ENCODE measurements around the gene CHAT. TPM values are rescaled to one million over a fixed set of nuclear protein-coding genes. Genes with fewer than 3 reads are reported as not detected.

Gene CHAT
- polyA plus RNA-seq, 1 donor from 2014 or later: not detected

- no peak overlapping the region for H3K9ac ChIP-seq (ENCODE audit: low read length)
- H3K36me3 ChIP-seq (ENCODE audit: insufficient read depth, low read length): no peaks in the 10 kb centered on the region
- H3K9me2 ChIP-seq (ENCODE audit: insufficient read depth, low read length): no peaks in the 10 kb centered on the region
- no peak overlapping the region for H3K4me3 ChIP-seq (ENCODE audit: low read length)
- no peaks in the 10 kb centered on the region for H3F3A ChIP-seq (ENCODE audit: insufficient read depth, low read length, poor library complexity, severe bottlenecking)
- H3K79me2 ChIP-seq (replicated peaks; ENCODE audit: insufficient read depth, low read length): no peaks in the 10 kb centered on the region
- no peak for TF ChIP-seq POLR2AphosphoS5 (IDR thresholded peaks at IDR 0.05)
- TF ChIP-seq MXI1 (conservative IDR thresholded peaks at IDR 0.05; ENCODE audit: poor library complexity, severe bottlenecking): no peak
- no peak for TF ChIP-seq REST (IDR thresholded peaks at IDR 0.05; ENCODE audit: borderline replicate concordance)
- no peak for TF ChIP-seq CTCF (IDR thresholded peaks at IDR 0.05; ENCODE audit: poor library complexity, severe bottlenecking)
- TF ChIP-seq SMC3 (conservative IDR thresholded peaks at IDR 0.05; ENCODE audit: poor library complexity): no peak
- TF ChIP-seq EP300 (conservative IDR thresholded peaks at IDR 0.05; ENCODE audit: poor library complexity, severe bottlenecking): no peak
- no peak for TF ChIP-seq EZH2 (IDR thresholded peaks at IDR 0.05; ENCODE audit: borderline replicate concordance, insufficient read depth, low read length, poor library complexity, severe bottlenecking)
- TF ChIP-seq TAF1 (IDR thresholded peaks at IDR 0.05; ENCODE audit: low read depth): no peak
- H3K27ac ChIP-seq (ENCODE audit: low read length): no peak overlapping the region
- no peak overlapping the region for H2AFZ ChIP-seq (ENCODE audit: low read depth, low read length)
- no peaks in the 10 kb centered on the region for H4K20me1 ChIP-seq (ENCODE audit: insufficient read depth)
- H3K27me3 ChIP-seq (ENCODE audit: insufficient read depth, low read depth, low read length): peaks cover 4% of the 10 kb centered on the region
- no peaks in the 10 kb centered on the region for H3K9me3 ChIP-seq (ENCODE audit: low read length)
- H3K4me2 ChIP-seq (ENCODE audit: low read length): no peak overlapping the region
Observed at GRCh38 chr10:49696311-49696710, 82.5 kb downstream of the CHAT start.

- H4K20me1 ChIP-seq (ENCODE audit: insufficient read depth): no peaks in the 10 kb centered on the region
- no peak for TF ChIP-seq SMC3 (conservative IDR thresholded peaks at IDR 0.05; ENCODE audit: poor library complexity)
- no peak for TF ChIP-seq MXI1 (conservative IDR thresholded peaks at IDR 0.05; ENCODE audit: poor library complexity, severe bottlenecking)
- TF ChIP-seq RAD21 (conservative IDR thresholded peaks at IDR 0.05): no peak
- no peak for TF ChIP-seq EP300 (conservative IDR thresholded peaks at IDR 0.05; ENCODE audit: poor library complexity, severe bottlenecking)
- TF ChIP-seq POLR2AphosphoS5 (IDR thresholded peaks at IDR 0.05): no peak
- no peak for TF ChIP-seq CTCF (IDR thresholded peaks at IDR 0.05; ENCODE audit: poor library complexity, severe bottlenecking)
- no peak for TF ChIP-seq TAF1 (IDR thresholded peaks at IDR 0.05; ENCODE audit: low read depth)
- no peak for TF ChIP-seq EZH2 (IDR thresholded peaks at IDR 0.05; ENCODE audit: borderline replicate concordance, insufficient read depth, low read length, poor library complexity, severe bottlenecking)
- TF ChIP-seq REST (IDR thresholded peaks at IDR 0.05; ENCODE audit: borderline replicate concordance): no peak
- H3K4me2 ChIP-seq (ENCODE audit: low read length): no peak overlapping the region
- H2AFZ ChIP-seq (ENCODE audit: low read depth, low read length): no peak overlapping the region
- no peaks in the 10 kb centered on the region for H3F3A ChIP-seq (ENCODE audit: insufficient read depth, low read length, poor library complexity, severe bottlenecking)
- H3K4me3 ChIP-seq (ENCODE audit: low read length): no peak overlapping the region
- H3K36me3 ChIP-seq (ENCODE audit: insufficient read depth, low read length): no peaks in the 10 kb centered on the region
- no peak overlapping the region for H3K9ac ChIP-seq (ENCODE audit: low read length)
- no peaks in the 10 kb centered on the region for H3K27me3 ChIP-seq (ENCODE audit: insufficient read depth, low read depth, low read length)
- H3K9me3 ChIP-seq (ENCODE audit: low read length): no peaks in the 10 kb centered on the region
- H3K27ac ChIP-seq (ENCODE audit: low read length): no peak overlapping the region
- H3K9me2 ChIP-seq (ENCODE audit: insufficient read depth, low read length): no peaks in the 10 kb centered on the region
- H3K79me2 ChIP-seq (replicated peaks; ENCODE audit: insufficient read depth, low read length): no peaks in the 10 kb centered on the region
Observed at GRCh38 chr10:49698679-49699078, 84.8 kb downstream of the CHAT start.

Data from neural cell (in vitro differentiated cells).